Ishikawa (cell line): ENCODE measurements around the gene GRID2.

Experiments
- CEBPB ChIP-seq: IDR thresholded peaks from 2 replicates; pipeline ENCODE4 v1.6.1; 2012
- EGR1 ChIP-seq: IDR thresholded peaks from 2 replicates; pipeline ENCODE4 v1.6.1; 2012
- RAD21 ChIP-seq: IDR thresholded peaks from 2 replicates; pipeline ENCODE4 v1.6.1; 2012; ENCODE audit warnings: low read depth
- TCF12 ChIP-seq: IDR thresholded peaks from 2 replicates; pipeline ENCODE4 v1.6.1; 2012; ENCODE audit warnings: low read depth
- USF1 ChIP-seq: IDR thresholded peaks from 2 replicates; pipeline ENCODE4 v1.6.1; 2012
- YY1 ChIP-seq: IDR thresholded peaks from 2 replicates; pipeline ENCODE4 v1.6.1; 2012; ENCODE audit warnings: low read depth

GRCh38 chr4:93299118-93299517 lies 995.4 kb downstream of the GRID2 start:
- TF ChIP-seq USF1 (no peak), EGR1 (no peak), RAD21 (no peak), CEBPB (no peak), YY1 (no peak), TCF12 (no peak)
